NOMO-1 treated with DMSO at 0.1 percent for 48 hours (cell line): Measurements from ENCODE around the gene ADNP.

Source experiments
- DNase-seq: peaks from one replicate; lab custom pipeline; 2025; ENCODE audit not compliant: unreplicated experiment; lab: John Stamatoyannopoulos, UW

ADNP gene

DNA sequence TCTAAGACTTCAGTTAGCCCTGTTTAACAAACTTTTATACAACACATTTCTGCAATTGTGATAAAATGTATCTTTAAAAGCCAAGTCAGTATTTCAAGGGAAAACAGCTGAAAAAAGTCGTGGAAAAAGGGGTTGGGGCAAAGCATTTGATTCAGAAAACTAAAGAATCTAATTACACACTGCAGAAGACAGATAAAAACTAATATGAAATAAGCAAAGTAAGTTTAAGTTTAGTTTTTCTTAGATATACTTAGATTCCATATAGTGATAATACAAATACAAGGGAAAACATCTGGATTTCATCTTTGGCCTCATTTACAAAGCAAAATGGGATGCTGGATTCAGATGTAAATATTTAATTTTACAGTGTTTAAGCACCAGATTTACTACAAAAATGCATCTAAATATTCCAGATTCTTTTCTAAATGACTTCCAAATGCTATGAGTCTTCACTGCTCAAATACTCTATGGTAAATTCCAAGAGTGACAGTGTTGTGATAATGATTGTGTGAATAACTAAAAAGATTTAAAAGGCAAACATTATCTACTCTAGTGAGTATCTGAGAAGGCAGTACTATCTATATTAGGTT, 1.5 kb upstream of the ADNP start:
- no peak for DNase-seq

DNA sequence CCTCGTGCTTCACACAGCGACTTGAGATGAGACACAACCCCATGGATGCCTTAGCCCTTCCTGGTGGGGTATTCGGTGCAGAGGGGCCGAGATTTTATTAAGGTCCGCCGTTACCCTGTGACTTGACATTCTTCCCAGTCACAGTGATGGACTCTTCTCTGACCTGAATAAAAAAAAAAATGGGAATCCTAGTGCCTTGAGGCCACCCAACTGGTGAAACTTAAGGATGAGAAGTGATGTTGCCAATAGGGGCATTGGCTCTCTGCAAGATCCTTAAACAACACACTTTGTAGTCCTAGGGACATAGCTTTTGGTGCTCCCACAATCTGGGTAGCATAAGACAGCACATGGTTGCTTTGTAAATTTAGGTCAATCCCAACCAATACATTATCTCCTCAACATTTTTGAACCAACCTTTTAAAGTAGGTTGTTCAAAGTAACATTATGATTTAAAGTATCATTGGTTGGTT, 814 bp upstream of the ADNP start:
- DNase-seq = no peak

- DNase-seq = peak; percentile 50
These were observed 296 bp downstream of the ADNP start for GRCh38 chr20:50930976-50931305.

- no peak for DNase-seq
These were observed 880 bp downstream of the ADNP start for GRCh38 chr20:50930139-50930975.

DNA sequence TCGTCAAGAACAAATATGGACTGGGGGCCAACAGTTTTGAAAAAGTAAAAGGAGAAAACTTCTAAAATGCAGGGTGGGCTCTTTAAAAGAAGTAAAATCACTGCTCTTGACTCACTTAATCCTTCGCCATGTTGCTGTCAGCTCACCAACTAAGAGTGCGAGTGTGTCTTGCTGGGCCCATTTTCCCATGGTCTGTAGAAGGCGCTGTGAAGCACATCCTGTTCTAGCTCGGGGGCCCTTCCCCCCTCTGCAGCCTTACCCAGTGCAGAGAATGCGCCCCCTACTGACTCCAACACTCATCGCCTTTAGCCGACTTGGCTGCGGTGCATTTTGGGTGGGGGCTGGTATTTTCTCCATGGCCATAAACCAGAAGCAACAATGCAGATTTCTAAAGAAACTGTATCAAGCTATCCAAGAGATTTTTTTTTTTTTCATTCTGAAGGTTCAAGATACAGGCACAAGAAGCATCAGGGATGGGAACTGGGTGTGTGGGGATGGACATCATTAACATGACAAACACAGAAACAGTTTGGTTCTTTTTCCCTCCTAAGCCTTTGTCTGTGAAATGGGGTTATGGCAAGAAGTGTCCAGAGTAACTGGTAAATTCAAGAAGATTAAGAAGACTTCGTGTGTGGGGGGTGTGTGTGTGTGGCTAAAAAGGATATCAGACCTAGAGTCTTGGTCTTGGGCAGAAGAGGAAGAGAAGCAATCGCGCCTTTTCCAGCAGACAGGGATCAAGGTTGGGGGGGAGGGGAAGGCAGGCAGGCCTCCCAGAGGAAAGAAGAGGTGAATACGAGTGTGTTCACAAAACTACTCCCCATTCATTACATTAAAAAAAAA, 1.7 kb downstream of the ADNP start:
- peak; percentile 95 for DNase-seq

GRCh38 chr20:50928469-50928868, 2.8 kb downstream of the ADNP start:
- DNase-seq = no peak

- DNase-seq = no peak
These were observed 4.7 kb downstream of the ADNP start for GRCh38 chr20:50926530-50926929.

DNA sequence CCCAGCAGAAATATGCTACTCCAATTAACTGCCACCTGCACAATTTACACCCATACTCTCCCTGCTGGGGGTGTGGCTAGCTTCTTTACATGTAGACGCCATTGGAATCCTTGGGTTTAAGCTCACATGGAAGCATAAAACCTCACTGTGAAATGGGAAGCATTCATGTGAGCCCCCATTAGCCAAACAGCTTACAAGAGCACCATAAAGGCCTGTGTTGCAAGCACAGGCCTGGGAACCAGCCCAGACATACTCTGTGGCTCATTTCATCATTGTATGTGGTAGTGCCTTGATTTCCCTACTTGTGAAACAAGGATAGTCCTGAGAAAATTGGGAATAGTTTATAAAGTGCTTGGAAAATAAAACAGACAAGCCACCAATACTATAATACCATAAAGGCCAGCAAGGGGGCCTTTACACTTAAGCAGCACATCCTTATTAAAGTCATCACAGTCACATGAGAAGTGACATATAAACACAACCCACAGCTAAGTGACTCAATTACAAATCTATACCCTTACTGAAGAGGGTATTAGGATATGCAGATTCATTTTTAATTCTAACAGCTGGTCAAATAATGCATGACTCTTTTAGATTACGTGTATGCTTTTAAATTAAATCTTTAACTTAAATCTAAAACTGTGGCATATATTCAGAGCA, 6.8 kb downstream of the ADNP start:
- DNase-seq = no peak

- DNase-seq = no peak
These were observed 9.3 kb downstream of the ADNP start for GRCh38 chr20:50921803-50922501.

DNA sequence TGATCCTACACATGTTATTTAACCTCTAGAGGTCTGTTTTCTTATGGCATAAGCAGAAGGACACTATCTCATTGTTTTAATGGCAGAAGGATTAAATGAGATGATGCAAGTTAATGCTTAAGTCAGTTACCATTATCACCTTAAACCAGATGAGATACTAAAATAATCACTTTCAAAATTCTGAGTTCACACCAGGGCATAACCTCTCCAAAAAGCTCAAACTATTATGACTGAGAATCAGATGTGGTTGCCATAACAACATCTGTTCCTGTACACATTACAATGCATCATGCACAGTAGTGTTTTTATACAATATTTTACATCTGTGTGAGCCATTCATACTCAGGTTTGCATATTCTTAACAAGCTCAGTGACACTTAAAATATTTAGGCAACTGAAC, 10.2 kb downstream of the ADNP start:
- DNase-seq = no peak

- DNase-seq = no peak
These were observed 11.7 kb downstream of the ADNP start for GRCh38 chr20:50919567-50919966.

DNA sequence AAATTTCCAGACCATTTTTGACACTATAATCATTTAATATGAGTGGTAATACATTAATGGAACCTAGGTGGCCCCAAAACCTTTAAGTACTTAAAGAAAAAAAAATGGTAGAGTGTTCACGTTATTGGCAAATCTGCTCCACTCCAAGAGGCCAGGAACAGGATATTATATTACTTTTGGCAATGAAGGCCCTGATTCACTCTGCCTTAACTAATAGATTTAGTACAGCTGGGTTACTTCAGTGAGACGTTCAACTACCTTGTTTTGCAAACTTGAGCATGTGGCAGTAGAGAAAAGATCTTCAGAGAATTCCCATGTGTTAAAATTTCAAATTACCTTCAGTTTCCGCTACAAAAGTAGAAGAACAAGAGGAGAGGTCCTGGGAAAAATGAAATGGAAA, 12.8 kb downstream of the ADNP start:
- no peak for DNase-seq

- no peak for DNase-seq
These were observed 14.3 kb downstream of the ADNP start for GRCh38 chr20:50916934-50917333.

DNA sequence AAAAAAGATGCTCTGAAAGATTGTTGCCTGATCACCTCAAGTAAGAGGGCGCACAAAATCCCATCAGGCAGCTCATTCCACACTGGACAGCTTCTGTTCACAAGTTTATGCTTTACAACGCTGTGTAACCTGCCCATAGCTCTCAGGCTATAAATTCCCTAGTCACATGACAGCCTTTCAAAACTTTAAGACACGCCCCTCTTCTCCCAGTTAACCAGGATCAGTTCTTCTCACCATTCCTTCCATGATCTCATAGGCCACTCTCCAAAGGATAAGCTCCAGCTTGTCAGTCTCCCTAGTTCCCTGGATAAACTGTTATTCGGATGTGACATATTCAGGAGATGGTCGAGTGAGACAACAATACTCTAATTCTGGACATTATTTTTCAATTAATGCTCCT, 15.0 kb downstream of the ADNP start:
- DNase-seq = no peak

- DNase-seq = no peak
These were observed 15.8 kb downstream of the ADNP start for GRCh38 chr20:50915424-50915823.

DNA sequence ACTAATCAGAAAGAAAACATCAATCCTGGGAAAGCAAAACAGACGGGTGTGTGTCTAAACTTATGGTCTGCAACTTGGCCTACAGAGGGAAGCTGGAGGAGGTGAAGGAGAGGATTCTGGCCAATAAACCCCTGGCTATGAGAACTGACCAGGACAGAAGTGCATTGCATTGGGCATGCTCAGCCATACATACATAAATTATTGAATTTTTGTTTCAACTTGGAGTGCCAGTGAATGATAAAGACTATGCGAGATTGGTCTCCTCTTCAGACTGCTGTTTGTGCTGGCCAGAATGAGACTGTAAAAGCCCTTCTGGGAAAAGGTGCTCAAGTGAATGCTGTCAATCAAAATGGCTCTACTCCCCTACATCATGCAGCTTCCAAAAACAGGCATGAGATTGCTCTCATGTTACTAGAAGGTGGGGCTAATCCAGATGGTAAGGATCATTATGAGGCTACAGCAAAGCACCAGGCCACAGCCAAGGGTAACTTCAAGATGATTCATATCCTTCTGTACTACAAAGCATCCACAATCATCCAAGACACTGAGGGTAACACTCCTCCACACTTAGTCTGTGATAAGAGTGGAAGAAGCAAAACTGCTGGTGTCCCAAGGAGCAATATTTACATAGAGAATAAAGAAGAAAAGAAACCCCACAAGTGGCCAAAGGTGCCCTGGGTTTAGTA, 17.4 kb downstream of the ADNP start:
- no peak for DNase-seq

GRCh38 chr20:50911716-50912115, 19.5 kb downstream of the ADNP start:
- no peak for DNase-seq

GRCh38 chr20:50911030-50911429, 20.2 kb downstream of the ADNP start:
- DNase-seq = no peak

GRCh38 chr20:50909413-50909812, 21.8 kb downstream of the ADNP start:
- no peak for DNase-seq

DNA sequence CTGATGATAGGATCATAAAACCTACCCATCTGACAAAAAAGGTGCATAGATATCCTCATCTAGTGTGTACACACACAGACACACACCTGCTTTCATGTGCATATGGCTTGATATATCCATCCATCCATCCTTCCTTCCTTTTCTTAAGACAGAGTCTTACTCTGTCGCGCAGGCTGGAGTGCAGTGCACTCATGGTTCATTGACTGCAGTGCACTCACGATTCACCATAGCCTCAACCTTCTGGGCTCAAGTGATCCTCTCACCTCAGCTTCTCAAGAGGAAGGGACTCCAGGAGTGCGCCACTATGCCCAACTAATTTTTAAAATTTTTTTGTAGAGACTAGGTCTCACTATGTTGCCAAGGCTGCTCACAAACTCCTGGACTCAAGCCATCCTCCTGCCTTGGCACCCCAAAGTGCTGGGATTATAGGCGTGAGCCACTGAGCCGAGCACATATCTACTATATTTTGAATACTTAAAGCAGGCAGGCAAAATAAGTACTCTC, 27.1 kb downstream of the ADNP start:
- DNase-seq = no peak
